ENCODE data around the gene RAB11FIP3.

RAB11FIP3 gene

GRCh38 chr16:470418-470817 lies 45.0 kb downstream of the RAB11FIP3 start:
- Histone ChIP-seq H3K27me3 (no peaks in the 10 kb centered on the region), H3K4me1 (ENCODE audit: control insufficient read depth in 1 of 2, insufficient read depth in 1 of 2, low read depth in 1 of 2, low read length in 1 of 2) (peaks cover 0 to 7% of the 10 kb centered on the region in 2 experiments), H3K36me3 (no peaks in the 10 kb centered on the region), H3K9me3 (no peaks in the 10 kb centered on the region), H3K4me3 (ENCODE audit: low read depth in 1 of 2, low read length in 1 of 2) (no peak overlapping the region), H3K27ac (no peak overlapping the region)
- TF ChIP-seq CTCF (IDR thresholded peaks at IDR 0.05) = no peak

DNA sequence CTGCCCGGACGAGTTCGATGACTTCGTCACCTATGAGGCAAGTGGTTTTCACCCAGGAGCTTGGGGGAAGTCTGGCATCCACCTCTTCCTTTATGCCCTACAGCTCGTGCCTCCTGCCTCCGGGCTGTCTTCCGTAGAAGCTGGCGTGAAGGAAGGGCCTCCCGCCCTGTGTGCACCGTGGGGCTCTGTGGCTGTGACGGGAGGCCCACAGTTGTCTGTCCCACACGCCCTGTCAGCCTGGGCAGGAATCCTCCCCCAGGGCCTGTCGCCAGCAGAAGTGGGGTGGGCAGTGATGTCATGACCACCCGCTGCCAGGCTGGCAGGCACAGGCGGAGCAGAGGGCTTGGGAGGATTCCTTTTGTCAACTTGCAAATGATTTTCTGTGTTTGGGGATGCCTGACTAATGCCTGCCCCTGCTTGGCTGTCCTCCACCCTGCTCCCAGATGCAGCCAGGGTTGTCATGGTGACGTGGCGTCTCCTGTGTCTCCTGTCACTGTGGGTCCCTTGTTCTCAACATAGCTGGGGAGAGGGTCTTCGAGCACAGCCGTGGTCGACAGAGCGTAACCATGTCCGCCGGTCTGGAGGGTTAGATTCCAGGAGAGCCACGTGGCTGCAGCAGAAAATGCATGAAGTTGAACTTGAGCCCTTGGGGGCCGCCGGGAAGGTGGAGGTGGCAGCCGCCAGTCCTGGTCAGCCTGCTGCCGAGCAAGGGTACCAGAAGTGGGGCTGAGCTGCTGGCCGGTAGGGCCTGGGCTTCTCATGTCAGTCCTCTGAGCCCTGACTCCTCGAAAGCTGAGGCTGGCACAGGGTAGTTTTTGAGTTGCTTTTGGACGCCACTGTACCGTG lies 46.1 kb downstream of the RAB11FIP3 start:
- Histone ChIP-seq H3K27me3 (no peaks in the 10 kb centered on the region), H3K4me1 (ENCODE audit: control insufficient read depth in 1 of 2, insufficient read depth in 1 of 2, low read depth in 1 of 2, low read length in 1 of 2) (peaks cover 3 to 12% of the 10 kb centered on the region in 2 experiments), H3K36me3 (no peaks in the 10 kb centered on the region), H3K27ac (no peak overlapping the region), H3K9me3 (no peaks in the 10 kb centered on the region), H3K4me3 (ENCODE audit: low read depth in 1 of 2, low read length in 1 of 2) (no peak overlapping the region)
- TF ChIP-seq CTCF (IDR thresholded peaks at IDR 0.05) = no peak

DNA sequence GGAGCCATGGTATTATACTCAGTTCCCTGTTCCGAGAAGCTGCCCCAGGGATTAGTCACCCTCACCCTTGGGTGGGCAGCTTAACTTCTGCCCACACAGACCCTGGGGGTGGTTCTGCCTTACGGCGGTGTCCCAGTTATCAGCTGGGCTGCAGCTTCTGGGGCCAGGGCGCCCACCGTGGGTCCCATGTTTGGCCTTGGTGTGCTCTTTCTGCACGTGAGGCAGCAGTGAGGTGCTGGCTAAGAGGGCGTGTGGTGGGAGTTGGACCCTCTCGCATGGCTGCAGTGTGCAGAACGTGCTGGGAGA lies 46.7 kb downstream of the RAB11FIP3 start:
- H3K4me3 ChIP-seq (ENCODE audit: low read depth in 1 of 2, low read length in 1 of 2) = no peak overlapping the region
- peaks cover 5 to 16% of the 10 kb centered on the region in 2 experiments for H3K4me1 ChIP-seq (ENCODE audit: control insufficient read depth in 1 of 2, insufficient read depth in 1 of 2, low read depth in 1 of 2, low read length in 1 of 2)
- H3K9me3 ChIP-seq = no peaks in the 10 kb centered on the region
- no peak overlapping the region for H3K27ac ChIP-seq
- no peaks in the 10 kb centered on the region for H3K27me3 ChIP-seq
- TF ChIP-seq CTCF (IDR thresholded peaks at IDR 0.05) = no peak
- no peaks in the 10 kb centered on the region for H3K36me3 ChIP-seq

DNA sequence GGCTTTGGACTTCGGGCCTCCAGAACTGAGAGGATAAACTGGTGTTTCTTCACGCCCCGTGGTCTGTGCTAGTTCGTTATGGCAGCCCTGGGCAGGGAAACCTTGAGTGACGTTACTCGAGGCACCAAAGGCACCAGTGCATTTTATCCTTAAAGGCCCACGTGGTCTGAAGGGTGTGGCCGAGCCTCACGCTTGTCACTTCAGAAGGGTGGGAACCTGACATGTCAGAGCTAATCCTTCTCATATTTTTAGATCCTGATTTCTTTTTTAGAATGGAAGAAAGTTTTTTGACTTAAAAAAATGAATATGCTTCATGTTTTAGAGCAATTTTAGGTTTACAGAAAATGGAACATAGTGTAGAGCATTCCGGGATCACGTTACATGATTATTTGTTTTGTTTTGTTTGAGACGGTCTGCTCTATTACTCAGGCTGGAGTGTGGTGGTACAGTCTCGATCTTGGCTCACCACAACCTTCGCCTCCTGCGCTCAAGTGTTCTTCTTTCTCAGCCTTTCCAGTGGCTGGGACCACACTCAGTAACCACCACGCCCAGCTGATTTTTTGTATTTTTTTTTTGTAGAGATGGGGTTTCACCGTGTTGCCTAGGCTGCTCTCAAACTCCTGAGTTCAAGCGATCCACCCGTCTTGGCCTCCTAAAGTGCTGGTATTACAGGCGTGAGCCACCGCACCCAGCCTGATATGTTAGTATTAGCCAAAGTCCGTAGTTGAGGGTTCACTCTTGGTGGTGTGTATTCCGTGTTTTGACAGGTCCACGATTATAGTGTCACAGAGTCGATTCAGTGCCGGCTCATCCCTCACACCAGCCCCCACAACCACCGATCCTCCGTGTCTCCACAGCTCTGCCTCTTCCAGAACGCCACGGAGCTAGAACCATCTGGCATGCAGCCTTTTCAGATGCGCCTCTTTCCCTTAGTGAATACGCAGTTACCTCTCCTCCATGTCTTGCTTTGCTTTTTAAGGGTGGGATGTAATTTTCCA lies 47.9 kb downstream of the RAB11FIP3 start:
- no peaks in the 10 kb centered on the region for H3K36me3 ChIP-seq
- no peak overlapping the region for H3K4me3 ChIP-seq (ENCODE audit: low read depth in 1 of 2, low read length in 1 of 2)
- no peaks in the 10 kb centered on the region for H3K27me3 ChIP-seq
- no peak for TF ChIP-seq CTCF (IDR thresholded peaks at IDR 0.05)
- no peaks in the 10 kb centered on the region for H3K9me3 ChIP-seq
- H3K27ac ChIP-seq = no peak overlapping the region
- peaks cover 12 to 24% of the 10 kb centered on the region in 2 experiments for H3K4me1 ChIP-seq (ENCODE audit: control insufficient read depth in 1 of 2, insufficient read depth in 1 of 2, low read depth in 1 of 2, low read length in 1 of 2)

DNA sequence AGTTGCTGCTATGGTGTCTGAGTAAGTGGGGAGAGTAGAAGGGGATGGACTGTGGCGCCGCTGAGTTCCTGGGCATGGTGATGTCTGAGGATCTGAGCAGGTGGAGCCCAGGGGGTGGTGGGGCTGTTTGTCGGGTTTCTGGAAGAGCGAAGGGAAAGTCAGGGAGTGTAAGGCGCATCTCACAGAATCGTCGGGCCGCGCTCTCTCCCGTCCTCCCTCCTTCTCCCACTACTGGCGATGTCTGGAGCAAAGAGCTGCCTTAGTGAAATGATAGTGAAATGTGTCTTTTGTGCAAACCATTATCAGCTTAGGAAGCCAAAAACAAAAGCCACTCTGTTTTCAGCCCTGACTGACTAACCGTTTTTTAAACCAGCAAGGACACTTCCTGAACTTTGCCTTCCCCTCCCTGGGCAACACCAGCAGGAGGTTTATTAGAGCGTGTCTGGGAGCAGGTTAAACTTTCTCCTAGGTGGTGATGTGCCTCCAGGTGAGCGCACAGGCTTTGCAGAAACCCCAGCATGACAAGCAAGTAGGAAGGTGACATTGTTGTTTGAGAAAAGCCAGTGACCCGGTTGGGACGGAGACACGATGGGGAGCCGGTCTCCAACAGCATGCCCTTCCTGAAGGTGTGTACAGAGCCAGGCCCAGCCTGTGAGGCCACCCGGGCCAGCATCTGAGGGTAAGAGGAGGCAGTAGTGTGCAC lies 49.1 kb downstream of the RAB11FIP3 start:
- Histone ChIP-seq H3K27me3 (no peaks in the 10 kb centered on the region), H3K36me3 (no peaks in the 10 kb centered on the region), H3K4me3 (ENCODE audit: low read depth in 1 of 2, low read length in 1 of 2) (no peak overlapping the region), H3K4me1 (ENCODE audit: control insufficient read depth in 1 of 2, insufficient read depth in 1 of 2, low read depth in 1 of 2, low read length in 1 of 2) (peaks cover 12 to 24% of the 10 kb centered on the region in 2 experiments), H3K9me3 (no peaks in the 10 kb centered on the region), H3K27ac (no peak overlapping the region)
- no peak for TF ChIP-seq CTCF (IDR thresholded peaks at IDR 0.05)
